Testis (tissue), 2 donors: ENCODE data around the gene NTMT2.

Source experiments
- POLR2A ChIP-seq: fragments of 450-650 bp; IDR thresholded peaks from one replicate; pipeline ENCODE4 v1.6.1; 2017; ENCODE audit warnings: antibody characterized with exemption, mild to moderate bottlenecking, moderate library complexity
- TF ChIP-seq, protein P1 (sequence below), 3 experiments: fragments of 450-650 bp in 2 of 3; fragments of 200-600 bp in 1 of 3; sonication (generic) in 1 of 3; IDR thresholded peaks; one replicate each; pipeline ENCODE4 v1.5.1; 2016 to 2019; ENCODE audit warnings: antibody characterized with exemption in 3 of 3, mild to moderate bottlenecking in 2 of 3, moderate library complexity in 1 of 3

DNA sequence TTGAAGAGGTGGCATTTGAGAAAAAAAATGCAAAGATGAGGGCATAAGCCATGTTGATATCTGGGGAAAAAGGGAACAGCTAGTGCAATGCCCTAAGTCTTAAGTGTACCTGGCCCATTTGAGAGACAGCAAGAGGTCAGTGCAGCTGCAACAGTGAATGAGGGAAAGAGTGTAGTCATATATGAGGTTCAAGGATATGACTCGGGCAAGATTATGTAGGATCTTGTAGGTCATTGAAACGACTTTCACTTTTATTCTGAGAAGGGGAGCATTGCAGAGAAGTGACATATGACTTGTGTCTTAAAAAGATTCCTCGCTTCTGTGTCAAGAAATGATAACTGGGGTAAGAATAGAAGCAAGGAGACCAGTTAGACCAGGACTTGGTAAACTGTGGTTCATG is 31.0 kb downstream of the NTMT2 start:
- TF ChIP-seq, protein P1, sequence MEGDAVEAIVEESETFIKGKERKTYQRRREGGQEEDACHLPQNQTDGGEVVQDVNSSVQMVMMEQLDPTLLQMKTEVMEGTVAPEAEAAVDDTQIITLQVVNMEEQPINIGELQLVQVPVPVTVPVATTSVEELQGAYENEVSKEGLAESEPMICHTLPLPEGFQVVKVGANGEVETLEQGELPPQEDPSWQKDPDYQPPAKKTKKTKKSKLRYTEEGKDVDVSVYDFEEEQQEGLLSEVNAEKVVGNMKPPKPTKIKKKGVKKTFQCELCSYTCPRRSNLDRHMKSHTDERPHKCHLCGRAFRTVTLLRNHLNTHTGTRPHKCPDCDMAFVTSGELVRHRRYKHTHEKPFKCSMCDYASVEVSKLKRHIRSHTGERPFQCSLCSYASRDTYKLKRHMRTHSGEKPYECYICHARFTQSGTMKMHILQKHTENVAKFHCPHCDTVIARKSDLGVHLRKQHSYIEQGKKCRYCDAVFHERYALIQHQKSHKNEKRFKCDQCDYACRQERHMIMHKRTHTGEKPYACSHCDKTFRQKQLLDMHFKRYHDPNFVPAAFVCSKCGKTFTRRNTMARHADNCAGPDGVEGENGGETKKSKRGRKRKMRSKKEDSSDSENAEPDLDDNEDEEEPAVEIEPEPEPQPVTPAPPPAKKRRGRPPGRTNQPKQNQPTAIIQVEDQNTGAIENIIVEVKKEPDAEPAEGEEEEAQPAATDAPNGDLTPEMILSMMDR (IDR thresholded peaks at IDR 0.05), result no peak
- no peak for TF ChIP-seq POLR2A
